KBM-7 (cell line): ENCODE results near the gene LOXHD1.

Source experiments
- DNase-seq: peaks from one replicate; pipeline ENCODE4 v3.0.0-alpha.2; 2015
- in situ Hi-C: fragments of 300-500 bp; cut with MboI; formaldehyde crosslinking; loops from 2 replicates; pipeline ENCODE4 v1.14.3; 2020; ENCODE audit warnings: low sequenced_read_pairs, low pct_unique_long_range_greater_than_20kb, mixed read lengths

LOXHD1 gene

DNA sequence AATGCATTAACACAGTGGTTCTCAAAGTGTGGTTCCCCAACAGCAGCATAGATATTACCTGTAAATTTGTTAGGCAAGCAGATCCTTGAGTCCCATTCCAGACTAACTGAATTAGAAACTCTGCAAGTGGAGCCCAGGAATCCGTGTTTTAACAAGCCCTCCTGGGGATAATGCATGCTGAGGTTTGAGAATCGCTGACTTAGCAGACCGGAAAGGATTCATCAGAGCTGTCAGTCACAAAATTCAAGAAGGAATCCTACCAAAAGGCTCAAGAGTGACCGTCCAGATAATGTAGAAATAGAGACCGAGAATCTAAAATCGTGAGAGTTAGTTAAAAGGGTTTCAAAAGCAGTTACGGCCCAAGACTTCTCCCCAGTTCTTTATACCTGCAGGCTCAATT lies 66.9 kb downstream of the LOXHD1 start:
- DNase-seq: no peak
- in situ Hi-C loops: no loop called here

- no peak for DNase-seq
Measured at GRCh38 chr18:46588971-46589660, 67.9 kb downstream of the LOXHD1 start.

DNA sequence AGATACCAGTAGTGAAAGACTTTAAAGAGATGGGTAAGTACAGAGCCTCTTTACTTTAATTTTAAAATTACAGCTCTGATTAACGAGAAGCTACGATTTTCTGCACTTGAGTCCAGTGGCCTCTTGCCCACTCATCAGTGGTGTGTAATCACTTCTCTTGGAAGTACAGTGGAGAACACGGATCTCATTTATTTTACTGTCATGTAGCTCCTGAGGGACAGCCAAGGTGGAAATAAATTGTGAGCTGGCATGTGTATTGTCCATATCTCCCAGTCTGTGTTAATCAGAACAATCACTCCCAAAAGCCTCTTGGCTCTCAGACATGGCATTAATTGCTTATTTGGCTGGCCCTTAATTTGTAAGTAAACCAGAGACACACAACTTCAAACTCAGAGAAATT lies 69.4 kb downstream of the LOXHD1 start:
- in situ Hi-C loops: no loop called here

More at GRCh38 chr18:46588971-46589660, 67.9 kb downstream of the LOXHD1 start:
- in situ Hi-C loops: no loop called here

DNA sequence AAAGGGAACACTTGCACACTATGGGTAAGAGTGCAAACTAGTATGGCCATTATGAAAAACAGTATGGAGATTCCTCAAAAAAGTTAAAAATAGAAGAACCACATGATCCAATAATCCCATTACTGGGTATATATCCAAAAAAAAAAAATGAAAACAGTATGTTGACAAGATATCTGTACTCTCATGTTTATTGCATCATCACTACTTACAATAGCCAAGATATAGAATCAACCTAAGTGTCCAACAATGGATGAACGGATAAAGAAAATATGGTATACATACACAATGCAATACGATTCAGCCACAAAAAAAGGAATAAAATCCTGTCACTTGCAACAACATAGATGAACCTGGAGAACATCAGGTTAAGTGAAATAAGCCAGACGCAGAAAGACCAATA lies 73.3 kb downstream of the LOXHD1 start:
- in situ Hi-C loops: no loop called here
- DNase-seq: no peak

More for the DNA sequence above, 69.4 kb downstream of the LOXHD1 start:
- no peak for DNase-seq

DNA sequence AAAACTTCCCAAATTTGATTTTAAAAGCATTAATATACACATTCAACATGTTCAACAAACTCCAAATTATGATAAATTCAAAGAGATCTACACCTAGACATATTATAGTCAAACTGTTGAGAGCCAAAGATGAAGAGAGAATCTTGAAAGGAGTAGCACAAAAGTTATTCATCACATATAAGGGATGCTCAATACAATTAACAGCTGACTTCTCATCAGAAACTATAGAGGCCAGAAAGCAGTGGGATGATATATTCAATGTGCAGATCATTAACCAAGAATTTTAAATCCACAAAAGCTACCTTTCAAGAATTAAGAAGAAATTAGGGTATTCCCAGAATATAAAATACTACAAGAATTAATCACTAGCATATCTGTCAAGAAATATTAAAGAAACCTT lies 75.4 kb downstream of the LOXHD1 start:
- in situ Hi-C loops: no loop called here
- no peak for DNase-seq

- DNase-seq: no peak
- in situ Hi-C loops: no loop called here
Measured at GRCh38 chr18:46578987-46579386, 78.0 kb downstream of the LOXHD1 start.

GRCh38 chr18:46577546-46577945 lies 79.5 kb downstream of the LOXHD1 start:
- DNase-seq: no peak
- in situ Hi-C loops: no loop called here

GRCh38 chr18:46575851-46576250 lies 81.2 kb downstream of the LOXHD1 start:
- in situ Hi-C loops: no loop called here
- DNase-seq: no peak

GRCh38 chr18:46574743-46575115 lies 82.3 kb downstream of the LOXHD1 start:
- no peak for DNase-seq
- in situ Hi-C loops: no loop called here

DNA sequence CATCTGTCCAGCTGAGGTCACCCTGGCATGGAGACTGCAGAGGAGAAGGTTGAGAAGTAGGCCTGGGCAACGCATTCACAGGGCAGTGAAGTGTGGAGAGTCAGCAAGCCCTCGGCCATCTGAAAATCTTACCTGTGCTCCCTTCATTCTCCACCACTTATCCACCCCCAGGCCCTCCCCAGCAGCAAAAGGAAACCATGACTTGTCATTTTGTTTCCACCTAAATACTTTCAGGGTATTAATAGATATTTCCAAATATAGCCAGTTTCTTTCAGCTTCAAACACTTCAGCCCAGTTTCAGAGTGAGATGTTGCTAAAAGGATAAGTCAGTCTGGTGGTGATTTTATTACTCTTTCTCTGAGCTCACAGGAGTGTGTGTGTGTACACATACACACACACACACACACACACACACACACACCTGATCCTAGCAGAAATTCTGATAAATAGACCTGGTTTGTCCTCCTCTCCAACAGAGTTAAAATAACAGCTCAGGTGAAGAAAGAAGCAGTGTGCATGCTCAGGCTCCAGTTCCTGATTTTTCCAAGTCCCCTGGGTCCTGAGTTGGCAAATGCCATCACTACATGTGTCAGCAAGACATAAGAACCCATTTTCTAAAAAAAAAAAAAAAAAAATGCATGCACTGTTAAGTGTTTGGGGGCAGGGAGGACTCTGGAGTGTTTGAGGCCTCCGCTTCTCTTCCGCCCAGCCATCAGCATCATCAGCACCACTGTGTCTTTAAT lies 82.8 kb downstream of the LOXHD1 start:
- no peak for DNase-seq
- in situ Hi-C loops: no loop called here

GRCh38 chr18:46573156-46573555 lies 83.9 kb downstream of the LOXHD1 start:
- DNase-seq: no peak
- in situ Hi-C loops: no loop called here

DNA sequence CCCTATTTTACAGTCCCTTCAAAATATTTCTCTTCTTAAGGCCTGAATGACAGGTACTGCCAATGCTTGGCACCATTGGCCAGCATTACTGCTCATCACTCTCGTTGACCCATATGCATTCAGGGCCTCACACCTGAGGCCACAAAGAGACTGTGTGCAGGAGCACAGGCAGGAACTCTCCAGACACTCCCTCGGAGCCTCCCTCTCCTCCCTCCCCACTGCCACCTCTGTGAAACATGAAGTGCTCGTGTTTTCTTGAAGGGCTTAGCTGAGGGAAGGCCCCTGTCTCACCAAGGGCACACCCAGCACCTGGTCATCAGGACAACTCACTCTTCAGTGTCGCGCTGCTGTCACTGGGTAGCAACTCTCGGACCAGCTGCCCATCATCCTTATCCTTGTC lies 85.3 kb downstream of the LOXHD1 start:
- no peak for DNase-seq
- in situ Hi-C loops: no loop called here

DNA sequence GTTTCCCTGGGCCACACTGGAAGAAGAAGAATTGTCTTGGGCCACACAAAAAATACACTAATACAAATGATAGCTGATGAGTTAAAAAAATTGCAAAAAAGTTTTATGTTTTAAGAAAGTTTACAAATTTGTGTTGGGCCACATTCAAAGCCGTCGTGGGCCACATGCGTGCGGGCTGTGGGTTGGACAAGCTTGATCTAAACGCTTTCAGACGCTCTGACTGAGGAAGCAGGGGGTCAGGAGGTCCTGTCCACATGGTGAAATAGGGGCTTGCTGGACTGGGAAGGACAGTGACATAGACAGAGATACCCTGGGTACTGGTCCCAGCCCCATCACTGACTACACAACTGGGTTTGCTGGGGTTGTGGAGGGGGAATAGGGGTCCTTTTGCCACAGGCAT lies 86.4 kb downstream of the LOXHD1 start:
- DNase-seq: no peak
- in situ Hi-C loops: no loop called here

GRCh38 chr18:46570134-46570533 lies 86.9 kb downstream of the LOXHD1 start:
- in situ Hi-C loops: no loop called here
- DNase-seq: no peak

GRCh38 chr18:46569211-46569610 lies 87.8 kb downstream of the LOXHD1 start:
- in situ Hi-C loops: no loop called here

GRCh38 chr18:46567196-46567595 lies 89.8 kb downstream of the LOXHD1 start:
- DNase-seq: no peak
- in situ Hi-C loops: no loop called here

More at GRCh38 chr18:46569211-46569610, 87.8 kb downstream of the LOXHD1 start:
- no peak for DNase-seq

DNA sequence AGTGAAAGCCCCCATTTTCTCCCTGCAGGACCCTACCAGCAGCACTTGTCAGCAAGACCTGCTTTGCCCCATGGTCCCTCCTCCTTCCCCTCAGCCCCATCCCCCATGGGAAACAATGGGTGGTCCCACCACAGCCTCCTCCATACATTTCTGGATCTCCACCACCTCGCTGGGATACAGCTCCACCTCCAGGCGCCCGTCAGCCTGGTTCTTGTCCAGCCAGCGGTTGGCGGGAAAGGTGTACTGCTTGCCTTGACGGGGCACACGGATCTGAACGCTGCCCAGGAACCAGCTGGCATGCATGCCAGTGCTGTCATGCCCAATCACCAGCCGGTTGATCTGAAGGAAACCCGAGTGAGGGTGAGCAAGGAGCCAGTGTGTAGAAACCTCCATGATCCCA lies 90.9 kb downstream of the LOXHD1 start:
- DNase-seq: no peak
- in situ Hi-C loops: no loop called here

DNA sequence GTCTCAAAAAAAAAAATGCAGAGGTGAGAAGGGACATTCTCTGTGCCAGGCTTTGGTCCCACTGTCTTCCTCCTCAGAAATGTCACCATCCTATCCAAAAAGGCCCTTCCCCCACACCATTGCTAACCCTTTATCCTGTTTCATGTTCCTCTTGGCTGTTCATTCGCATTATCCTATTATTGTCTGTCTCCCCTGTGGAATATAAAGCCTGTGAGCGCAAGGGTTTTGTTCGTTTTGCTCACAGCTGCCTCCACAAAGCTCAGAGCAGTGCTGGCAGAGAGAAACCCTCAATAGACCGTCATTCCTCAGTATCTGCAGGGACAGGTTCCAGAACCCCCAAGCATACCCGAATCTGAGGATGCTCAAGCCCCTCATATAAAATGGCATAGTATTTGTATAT lies 91.8 kb downstream of the LOXHD1 start:
- DNase-seq: no peak
- in situ Hi-C loops: no loop called here

GRCh38 chr18:46563317-46563716 lies 93.7 kb downstream of the LOXHD1 start:
- no peak for DNase-seq
- in situ Hi-C loops: no loop called here

DNA sequence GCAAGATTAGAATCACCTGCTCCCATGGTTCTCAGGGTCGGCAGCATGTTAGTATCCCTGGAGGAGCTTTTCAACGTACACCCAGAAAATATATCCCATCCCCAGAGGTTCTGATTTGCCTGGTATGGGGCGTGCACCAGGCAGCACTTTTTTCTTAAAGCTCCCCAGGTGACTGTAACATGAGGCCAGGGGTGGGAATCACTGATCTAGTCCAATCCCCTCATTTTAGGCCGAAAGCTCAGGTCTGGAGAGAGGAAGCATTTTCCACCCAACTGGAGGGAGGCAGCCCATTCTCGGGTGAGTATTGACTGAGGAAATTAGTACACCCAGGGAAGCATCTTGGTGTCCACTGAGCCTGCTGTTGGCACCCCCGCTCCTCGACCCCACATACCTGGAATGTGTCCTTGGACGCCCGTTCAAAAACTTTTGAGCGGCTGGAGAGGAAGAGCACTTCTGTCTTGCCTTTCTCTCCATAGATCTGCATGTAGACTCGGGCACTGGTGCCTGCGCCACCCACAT lies 94.3 kb downstream of the LOXHD1 start:
- in situ Hi-C loops: no loop called here
- no peak for DNase-seq

GRCh38 chr18:46560671-46561045 lies 96.4 kb downstream of the LOXHD1 start:
- in situ Hi-C loops: no loop called here
- no peak for DNase-seq
